Caki2 (cell line): ENCODE data around the gene COL4A2. TPM values are rescaled to one million over a fixed set of nuclear protein-coding genes. Genes with fewer than 3 reads are reported as not detected.
"Not testable (repeated sequence)": the region's sequence is repeated elsewhere in the genome, so short reads cannot be mapped to it uniquely, and the experiment has no call there.

ENCODE experiments used
- DNase-seq: peaks from one replicate; pipeline ENCODE4 v3.0.0-alpha.2; 2015; ENCODE audit warnings: low read depth
- in situ Hi-C: cut with HindIII; loops from 2 replicates; pipeline ENCODE4 v1.10.0; 2016; ENCODE audit warnings: low sequenced_read_pairs, low pct_unique_long_range_greater_than_20kb, mixed read lengths
- total RNA-seq: library from RNA; depleted of rRNA; stranded (reverse); fragments of >200 nt; shearing (Covaris generic); gene quantifications from 2 replicates; pipeline ENCODE4 v1.2.3, GENCODE V29; 2014; ENCODE audit warnings: low replicate concordance

Gene COL4A2
- total RNA-seq, 1 experiment from 2014 or later: 412 TPM

GRCh38 chr13:110445183-110445582 lies 138.1 kb downstream of the COL4A2 start:
- DNase-seq: no peak
- in situ Hi-C loops: no loop called here

GRCh38 chr13:110445722-110446574 lies 138.9 kb downstream of the COL4A2 start:
- DNase-seq: no peak
- in situ Hi-C loops: no loop called here

- no peak for DNase-seq
- in situ Hi-C loops: no loop called here
Observed at GRCh38 chr13:110446575-110446890, 139.4 kb downstream of the COL4A2 start.

GRCh38 chr13:110447058-110447511 lies 140.0 kb downstream of the COL4A2 start:
- DNase-seq: no peak
- in situ Hi-C loops: no loop called here

GRCh38 chr13:110447801-110448200 lies 140.7 kb downstream of the COL4A2 start:
- no peak for DNase-seq
- in situ Hi-C loops: no loop called here

- peak; percentile 61 for DNase-seq
- in situ Hi-C loops: no loop called here
Observed at GRCh38 chr13:110448230-110448629, 141.1 kb downstream of the COL4A2 start.

- DNase-seq: no peak
- in situ Hi-C loops: no loop called here
Observed at GRCh38 chr13:110448677-110449076, 141.6 kb downstream of the COL4A2 start.

- in situ Hi-C loops: no loop called here
- no peak for DNase-seq
Observed at GRCh38 chr13:110449219-110450015, 142.3 kb downstream of the COL4A2 start.

- in situ Hi-C loops: no loop called here
- no peak for DNase-seq
Observed at GRCh38 chr13:110450016-110450900, 143.2 kb downstream of the COL4A2 start.

- in situ Hi-C loops: no loop called here
- DNase-seq: no peak
Observed at GRCh38 chr13:110450941-110451730, 144.1 kb downstream of the COL4A2 start.

- in situ Hi-C loops, DNase-seq: not testable (repeated sequence)
Observed at GRCh38 chr13:110453091-110453490, 146.0 kb downstream of the COL4A2 start.

- in situ Hi-C loops: no loop called here
- no peak for DNase-seq
Observed at GRCh38 chr13:110453797-110454196, 146.7 kb downstream of the COL4A2 start.

GRCh38 chr13:110454227-110454859 lies 147.3 kb downstream of the COL4A2 start:
- in situ Hi-C loops: no loop called here

GRCh38 chr13:110454956-110455355 lies 147.9 kb downstream of the COL4A2 start:
- in situ Hi-C loops: no loop called here
- DNase-seq: no peak

More at GRCh38 chr13:110454227-110454859, 147.3 kb downstream of the COL4A2 start:
- no peak for DNase-seq

GRCh38 chr13:110455444-110455843 lies 148.4 kb downstream of the COL4A2 start:
- DNase-seq: no peak
- in situ Hi-C loops: no loop called here

GRCh38 chr13:110455941-110456340 lies 148.9 kb downstream of the COL4A2 start:
- in situ Hi-C loops: no loop called here
- peak; percentile 80 for DNase-seq

GRCh38 chr13:110456550-110456949 lies 149.5 kb downstream of the COL4A2 start:
- in situ Hi-C loops: no loop called here
- no peak for DNase-seq
